SK-N-MC (cell line): ENCODE results near the gene DDX41.
A peak's percentile ranks its signal among the peaks of the same experiment; 100 is the strongest.

Experiments used
- DNase-seq: peaks from one replicate; pipeline ENCODE4 v3.0.0-alpha.2; 2011; ENCODE audit warnings: low read depth, low spot score
- H3K27ac ChIP-seq: fragments of 200-600 bp; sonication (generic); 2 replicates; pipeline ENCODE4 v1.5.1; 2016; ENCODE audit warnings: mixed run types
- H3K36me3 ChIP-seq: fragments of 200-600 bp; sonication (generic); 2 replicates; pipeline ENCODE4 v1.6.1; 2017; ENCODE audit warnings: antibody characterized with exemption, low read length, mixed read lengths; ENCODE audit not compliant: insufficient read depth
- H3K4me3 ChIP-seq: fragments of 200-600 bp; sonication (generic); 2 replicates; pipeline ENCODE4 v1.5.1; 2016
- H3K9ac ChIP-seq: fragments of 200-600 bp; sonication (generic); 2 replicates; pipeline ENCODE4 v1.8.0; 2017; ENCODE audit warnings: mixed run types, mixed read lengths; ENCODE audit not compliant: insufficient read length
- H3K9me3 ChIP-seq: fragments of 200-600 bp; sonication (generic); 2 replicates; pipeline ENCODE4 v1.6.1; 2017; ENCODE audit warnings: low read depth, mild to moderate bottlenecking, antibody characterized with exemption, low read length, moderate library complexity, mixed read lengths
- EZH2 ChIP-seq: fragments of 200-600 bp; sonication (generic); IDR thresholded peaks from one replicate; pipeline ENCODE4 v1.6.1; 2017; ENCODE audit warnings: antibody characterized with exemption
- FOXP2 ChIP-seq: optimal IDR thresholded peaks from 2 replicates; pipeline ENCODE3; 2011; ENCODE audit warnings: mild to moderate bottlenecking, moderate library complexity; ENCODE audit not compliant: insufficient read depth; ENCODE audit errors: extremely low read length, control extremely low read depth
- POLR2AphosphoS5 ChIP-seq: IDR thresholded peaks from 2 replicates; pipeline ENCODE4 v1.6.1; 2012; ENCODE audit warnings: mild to moderate bottlenecking, low read depth, low read length, borderline replicate concordance

The DDX41 gene

DNA sequence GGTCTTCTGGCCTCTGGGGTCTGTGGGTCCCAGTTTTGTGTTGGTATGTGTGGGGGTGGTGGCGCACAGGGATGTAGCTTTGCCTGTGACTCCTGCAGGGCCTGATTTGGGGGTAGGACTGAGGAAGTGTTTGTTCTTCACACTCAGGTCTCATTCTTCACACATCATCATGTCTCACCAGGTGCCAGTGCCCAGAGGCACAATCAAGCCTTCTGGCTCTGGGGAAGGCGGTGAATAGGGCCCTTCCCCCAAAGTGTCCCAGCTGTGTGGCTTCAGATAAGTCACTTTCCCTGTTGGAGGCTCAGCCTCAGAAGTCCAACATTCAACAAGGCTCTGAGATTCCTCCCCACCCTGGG, 48.5 kb downstream of the DDX41 start:
- Histone ChIP-seq H3K27ac (no peak overlapping the region), H3K9me3 (no peaks in the 10 kb centered on the region), H3K36me3 (peaks cover 82% of the 10 kb centered on the region), H3K9ac (no peak overlapping the region), H3K4me3 (no peak overlapping the region)
- no peak for TF ChIP-seq FOXP2
- no peak for TF ChIP-seq EZH2
- no peak for TF ChIP-seq POLR2AphosphoS5
- no peak for DNase-seq

DNA sequence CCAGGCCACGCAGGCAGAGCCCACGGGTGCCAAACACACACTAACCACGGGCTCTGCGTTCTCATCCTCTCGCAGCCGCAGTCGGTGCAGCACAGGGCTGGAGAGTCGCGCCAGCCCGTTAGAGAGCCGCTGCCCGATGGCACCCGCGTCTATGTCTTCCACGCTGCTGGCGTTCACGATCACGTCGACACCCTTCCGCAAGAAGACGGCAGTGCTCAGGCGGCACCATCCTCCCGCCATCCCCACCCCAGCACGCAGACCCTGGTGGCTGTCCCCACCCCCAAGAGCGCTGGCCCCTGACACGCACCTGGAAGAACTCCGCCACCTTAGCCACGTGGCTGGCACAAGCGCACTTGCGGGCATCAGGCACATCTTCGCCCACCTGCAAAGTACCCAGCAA, 49.3 kb downstream of the DDX41 start:
- Histone ChIP-seq H3K9ac (no peak overlapping the region), H3K27ac (no peak overlapping the region), H3K36me3 (peaks cover 89% of the 10 kb centered on the region), H3K9me3 (no peaks in the 10 kb centered on the region), H3K4me3 (no peak overlapping the region)
- no peak for TF ChIP-seq EZH2
- no peak for TF ChIP-seq POLR2AphosphoS5
- TF ChIP-seq FOXP2 = no peak
- no peak for DNase-seq

DNA sequence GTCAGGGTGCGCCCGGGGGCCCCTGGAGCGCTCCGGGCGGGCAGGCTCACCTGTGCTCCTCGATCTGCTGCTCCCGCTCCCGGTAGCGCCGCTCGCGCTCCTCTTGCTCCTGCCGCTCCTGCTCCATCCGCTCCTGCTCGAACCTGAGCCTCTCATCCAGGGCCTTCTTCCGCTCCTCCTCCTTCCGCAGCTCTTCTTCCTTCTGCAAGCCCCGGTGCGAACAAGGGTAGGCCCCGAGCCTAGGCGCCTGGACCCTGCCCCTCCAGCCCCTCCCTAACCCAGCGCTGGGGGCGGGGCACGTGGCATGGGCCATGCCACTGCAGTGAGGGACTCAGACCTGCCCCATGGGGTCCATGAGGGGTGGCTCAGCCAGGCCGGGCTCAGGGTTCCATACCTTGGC, 49.9 kb downstream of the DDX41 start:
- Histone ChIP-seq H3K4me3 (no peak overlapping the region), H3K9me3 (no peaks in the 10 kb centered on the region), H3K9ac (no peak overlapping the region), H3K27ac (no peak overlapping the region), H3K36me3 (peaks cover 87% of the 10 kb centered on the region)
- no peak for TF ChIP-seq FOXP2
- no peak for TF ChIP-seq POLR2AphosphoS5
- TF ChIP-seq EZH2 = no peak
- DNase-seq = no peak

DNA sequence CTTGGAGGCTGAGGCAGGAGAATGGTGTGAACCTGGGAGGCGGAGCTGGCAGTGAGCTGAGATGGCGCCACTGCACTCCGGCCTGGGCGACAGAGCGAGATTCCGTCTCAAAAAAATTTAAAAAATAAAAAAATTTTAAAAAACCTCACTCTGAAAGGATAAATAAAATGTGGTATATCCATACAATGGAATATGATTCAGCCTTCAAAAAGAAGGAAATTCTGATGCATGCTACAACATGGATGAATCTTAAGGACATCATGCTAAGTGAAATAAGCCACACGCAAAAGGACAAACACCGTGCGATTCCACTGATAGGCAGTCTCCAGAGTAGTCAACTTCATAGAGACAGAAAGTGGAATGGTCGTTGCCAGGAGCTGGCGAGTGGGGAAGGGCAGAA, 51.7 kb downstream of the DDX41 start:
- Histone ChIP-seq H3K9me3 (no peaks in the 10 kb centered on the region), H3K27ac (no peak overlapping the region), H3K4me3 (no peak overlapping the region), H3K9ac (no peak overlapping the region), H3K36me3 (peaks cover 81% of the 10 kb centered on the region)
- TF ChIP-seq FOXP2 (no peak), EZH2 (no peak), POLR2AphosphoS5 (no peak)
- no peak for DNase-seq

DNA sequence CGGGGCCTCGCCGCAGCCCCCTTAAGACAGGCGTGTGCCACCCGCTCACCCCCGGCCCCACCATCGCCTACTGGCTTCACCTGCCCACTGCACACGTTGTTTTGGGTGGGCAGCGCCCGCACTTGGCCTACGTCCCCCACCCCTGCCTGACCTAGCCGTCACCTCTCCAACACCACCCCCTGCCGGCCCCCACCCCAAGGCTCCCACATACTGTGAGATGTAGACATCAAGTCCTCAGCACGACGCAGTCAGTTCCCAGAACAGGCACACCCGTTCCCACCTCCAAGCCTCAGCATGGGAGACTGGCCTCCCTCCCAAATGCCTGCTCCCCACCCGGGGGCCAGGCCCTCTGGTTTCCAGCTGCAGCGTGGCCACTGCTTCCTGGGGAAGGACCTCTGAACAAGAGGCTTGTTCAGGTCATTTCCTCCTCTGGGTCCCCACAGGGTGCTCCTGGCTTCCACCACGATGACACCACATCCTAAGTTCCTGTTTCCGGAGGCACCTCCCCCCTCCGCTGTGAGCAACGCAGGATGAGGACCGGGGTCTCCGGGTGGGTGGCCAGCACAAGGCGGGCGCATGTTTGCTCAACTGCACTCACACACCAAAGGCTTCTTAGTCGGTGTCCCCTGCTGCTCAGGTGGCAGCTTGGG, 54.6 kb downstream of the DDX41 start:
- no peak overlapping the region for H3K27ac ChIP-seq
- H3K36me3 ChIP-seq = peaks cover 79% of the 10 kb centered on the region
- no peak overlapping the region for H3K4me3 ChIP-seq

More for the DNA sequence above, 54.6 kb downstream of the DDX41 start:
- no peak overlapping the region for H3K9ac ChIP-seq
- DNase-seq = no peak
- no peak for TF ChIP-seq FOXP2
- TF ChIP-seq POLR2AphosphoS5 = peak; percentile 48; the same call in 1 of the 2 replicates
- no peaks in the 10 kb centered on the region for H3K9me3 ChIP-seq
